ENCODE measurements around the gene ARHGEF5. TPM values are rescaled to one million over a fixed set of nuclear protein-coding genes. Genes with fewer than 3 reads are reported as not detected.

Gene ARHGEF5
- polyA plus RNA-seq, 1 of the 3 experiments (the other 2 are of a cell fraction): 0.07 TPM

DNA sequence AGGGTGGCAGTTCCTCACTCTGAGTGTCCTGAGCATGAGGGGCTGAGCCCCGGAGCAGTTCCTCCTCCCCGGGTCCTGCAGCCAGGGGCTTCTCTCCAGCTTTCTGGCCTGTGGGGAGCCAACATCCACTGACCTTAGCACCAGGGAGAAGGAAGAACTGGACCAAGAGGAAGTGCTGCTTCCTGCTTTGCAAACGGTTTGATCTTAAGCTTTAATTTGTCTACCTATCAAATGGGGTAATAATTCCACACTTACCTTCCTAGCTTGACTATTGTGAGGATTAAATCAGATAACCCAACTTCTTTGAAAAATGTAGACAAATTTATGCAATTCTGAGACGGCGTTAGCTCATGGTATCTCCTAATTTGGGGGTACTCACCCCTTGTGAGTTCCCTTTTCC lies 46.3 kb downstream of the ARHGEF5 start:
- Histone ChIP-seq H3K9ac (no peak overlapping the region), H3K9me3 (no peaks in the 10 kb centered on the region), H3K27ac (ENCODE audit: low read depth in 2 of 2, low read length in 1 of 2) (no peak overlapping the region), H3K79me2 (ENCODE audit: insufficient read depth) (no peaks in the 10 kb centered on the region), H3K4me2 (no peak overlapping the region), H3K4me1 (ENCODE audit: control insufficient read depth in 1 of 2, insufficient read depth in 2 of 2, low read depth in 1 of 2, low read length in 1 of 2) (no peaks in the 10 kb centered on the region), H4K20me1 (ENCODE audit: insufficient read depth) (no peaks in the 10 kb centered on the region), H2AFZ (ENCODE audit: low read depth) (no peak overlapping the region), H3K27me3 (ENCODE audit: insufficient read depth) (peaks cover 67% of the 10 kb centered on the region; the same call in 1 of the 2 replicates), H3K9me2 (no peaks in the 10 kb centered on the region), H3K4me3 (ENCODE audit: low read depth in 2 of 2, low read length in 1 of 2) (no peak overlapping the region), H3F3A (replicated peaks; ENCODE audit: insufficient read depth) (no peaks in the 10 kb centered on the region), H3K36me3 (replicated peaks in 1 of 2; ENCODE audit: control insufficient read depth in 1 of 2, insufficient read depth in 2 of 2, low read length in 1 of 2) (no peaks in the 10 kb centered on the region)
- 9% methylated on average over 5 of the region's 5 CpGs for WGBS (ENCODE audit: low lambda C conversion rate)
- POLR2A ChIA-PET: no interaction called here
- no peak for DNase-seq
- no peak for TF ChIP-seq SMC3 (IDR thresholded peaks at IDR 0.05; ENCODE audit: low read depth, low read length)
- CTCF ChIA-PET: interaction anchor here (4.8 kb wide), 1 partner anchor 9 kb away, joined by 36 read pairs; no protein-coding TSS in a partner anchor

GRCh38 chr7:144403102-144403501 lies 47.9 kb downstream of the ARHGEF5 start:
- H3F3A ChIP-seq (replicated peaks; ENCODE audit: insufficient read depth): no peaks in the 10 kb centered on the region
- no peak for DNase-seq
- no peak overlapping the region for H3K4me2 ChIP-seq
- WGBS (ENCODE audit: low lambda C conversion rate): 50% methylated on average over 8 of the region's 11 CpGs
- peaks cover 62% of the 10 kb centered on the region; the same call in 1 of the 2 replicates for H3K27me3 ChIP-seq (ENCODE audit: insufficient read depth)
- H3K4me3 ChIP-seq (ENCODE audit: low read depth in 2 of 2, low read length in 1 of 2): no peak overlapping the region
- H3K9ac ChIP-seq: no peak overlapping the region
- H3K4me1 ChIP-seq (ENCODE audit: control insufficient read depth in 1 of 2, insufficient read depth in 2 of 2, low read depth in 1 of 2, low read length in 1 of 2): no peaks in the 10 kb centered on the region
- TF ChIP-seq GATA2 (CRISPR knock-in tag; IDR thresholded peaks at IDR 0.05) (no peak), POLR2AphosphoS5 (IDR thresholded peaks at IDR 0.05; ENCODE audit: low read depth, low read length) (no peak)
- POLR2A ChIA-PET: no interaction called here
- H4K20me1 ChIP-seq (ENCODE audit: insufficient read depth): no peaks in the 10 kb centered on the region
- no peaks in the 10 kb centered on the region for H3K9me2 ChIP-seq
- H3K79me2 ChIP-seq (ENCODE audit: insufficient read depth): no peaks in the 10 kb centered on the region
- no peak overlapping the region for H3K27ac ChIP-seq (ENCODE audit: low read depth in 2 of 2, low read length in 1 of 2)
- no peaks in the 10 kb centered on the region for H3K36me3 ChIP-seq (replicated peaks in 1 of 2; ENCODE audit: control insufficient read depth in 1 of 2, insufficient read depth in 2 of 2, low read length in 1 of 2)
- H2AFZ ChIP-seq (ENCODE audit: low read depth): no peak overlapping the region
- CTCF ChIA-PET: interaction anchor here (0.7 to 4.8 kb wide), 2 partner anchors 11 to 1623 kb away, joined by 3 to 36 read pairs; no protein-coding TSS in a partner anchor
- no peaks in the 10 kb centered on the region for H3K9me3 ChIP-seq

DNA sequence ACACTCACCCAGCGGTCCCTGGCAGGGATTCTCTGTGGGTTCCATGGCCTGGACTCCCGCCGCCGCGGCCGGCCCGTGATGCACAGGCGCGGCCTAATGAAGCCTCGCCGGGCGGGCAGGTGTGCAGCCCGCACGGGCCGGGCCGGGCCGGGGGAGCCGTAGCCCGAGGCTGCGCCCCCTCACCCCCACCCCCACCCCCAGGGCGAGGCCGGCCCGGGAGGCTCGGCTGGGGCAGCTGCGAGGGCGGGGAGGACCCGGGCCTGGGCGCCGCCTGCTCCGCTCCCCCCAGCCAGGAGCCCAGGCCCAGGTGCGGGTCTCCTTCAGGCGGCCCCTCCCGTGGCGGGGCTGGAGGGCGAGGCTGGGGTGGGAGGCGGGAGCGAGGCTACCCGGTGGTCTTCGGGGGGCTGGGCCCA lies 48.5 kb downstream of the ARHGEF5 start, which contains the start of gene NOBOX:
Gene NOBOX (minus strand): TSS at position 45 of the 413 bp plus-strand sequence.
- POLR2A ChIA-PET: no interaction called here
- no peak within 1 kb of the TSS for H3K9ac ChIP-seq
- H3K79me2 ChIP-seq (ENCODE audit: insufficient read depth): no peaks in the 10 kb centered on the region
- no peak within 1 kb of the TSS for H3K27ac ChIP-seq (ENCODE audit: low read depth in 2 of 2, low read length in 1 of 2)
- no peak within 1 kb of the TSS for H2AFZ ChIP-seq (ENCODE audit: low read depth)
- H3K4me1 ChIP-seq (ENCODE audit: control insufficient read depth in 1 of 2, insufficient read depth in 2 of 2, low read depth in 1 of 2, low read length in 1 of 2): no peaks in the 10 kb centered on the region
- H3K9me2 ChIP-seq: no peaks in the 10 kb centered on the region
- no peak within 1 kb of the TSS for H3K4me3 ChIP-seq (ENCODE audit: low read depth in 2 of 2, low read length in 1 of 2)
- no peak for TF ChIP-seq ELF1 (IDR thresholded peaks at IDR 0.05)
- TF ChIP-seq TEAD4 (IDR thresholded peaks at IDR 0.05; ENCODE audit: borderline replicate concordance, insufficient read depth): no peak
- TF ChIP-seq POLR2AphosphoS5 (IDR thresholded peaks at IDR 0.05; ENCODE audit: low read depth, low read length): no peak
- TF ChIP-seq, protein P1, sequence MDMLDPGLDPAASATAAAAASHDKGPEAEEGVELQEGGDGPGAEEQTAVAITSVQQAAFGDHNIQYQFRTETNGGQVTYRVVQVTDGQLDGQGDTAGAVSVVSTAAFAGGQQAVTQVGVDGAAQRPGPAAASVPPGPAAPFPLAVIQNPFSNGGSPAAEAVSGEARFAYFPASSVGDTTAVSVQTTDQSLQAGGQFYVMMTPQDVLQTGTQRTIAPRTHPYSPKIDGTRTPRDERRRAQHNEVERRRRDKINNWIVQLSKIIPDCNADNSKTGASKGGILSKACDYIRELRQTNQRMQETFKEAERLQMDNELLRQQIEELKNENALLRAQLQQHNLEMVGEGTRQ (IDR thresholded peaks at IDR 0.05; ENCODE audit: borderline replicate concordance, low read depth, low read length): no peak
- TF ChIP-seq RAD21 (IDR thresholded peaks at IDR 0.05; ENCODE audit: low read length): no peak
- TF ChIP-seq CHD2 (IDR thresholded peaks at IDR 0.05; ENCODE audit: low read length, partially characterized antibody): no peak
- TF ChIP-seq GATA2 (CRISPR knock-in tag; IDR thresholded peaks at IDR 0.05): no peak
- no peak for TF ChIP-seq USF1 (IDR thresholded peaks at IDR 0.05; ENCODE audit: borderline replicate concordance, low read depth)
- TF ChIP-seq MAX (IDR thresholded peaks at IDR 0.05; ENCODE audit: low read depth): no peak
- TF ChIP-seq TAF1 (IDR thresholded peaks at IDR 0.05; ENCODE audit: borderline replicate concordance, low read depth, low read length): no peak
- no peak for TF ChIP-seq MEF2A (IDR thresholded peaks at IDR 0.05; ENCODE audit: borderline replicate concordance, low read depth)
- no peak for TF ChIP-seq FOXM1 (IDR thresholded peaks at IDR 0.05; ENCODE audit: low read depth)
- no peak for TF ChIP-seq NFIC (IDR thresholded peaks at IDR 0.05; ENCODE audit: borderline replicate concordance)
- no peak for TF ChIP-seq EP300 (IDR thresholded peaks at IDR 0.05; ENCODE audit: borderline replicate concordance in 1 of 2, low read depth in 1 of 2, low read length in 1 of 2)
- no peak for TF ChIP-seq GABPA (IDR thresholded peaks at IDR 0.05; ENCODE audit: low read depth)
- TF ChIP-seq MXI1 (IDR thresholded peaks at IDR 0.05; ENCODE audit: low read depth, low read length): no peak
- TF ChIP-seq PBX3 (IDR thresholded peaks at IDR 0.05): no peak
- TF ChIP-seq SMC3 (IDR thresholded peaks at IDR 0.05; ENCODE audit: low read depth, low read length): no peak
- DNase-seq: no peak
- CTCF ChIA-PET: interaction anchor here (4.8 kb wide), 1 partner anchor 11 kb away, joined by 36 read pairs; no protein-coding TSS in a partner anchor
- H3K9me3 ChIP-seq: no peaks in the 10 kb centered on the region
- peaks cover 62% of the 10 kb centered on the region; the same call in 1 of the 2 replicates for H3K27me3 ChIP-seq (ENCODE audit: insufficient read depth)
- 30% methylated on average over 13 of the region's 39 CpGs for WGBS (ENCODE audit: low lambda C conversion rate)
- no peak within 1 kb of the TSS for H3K4me2 ChIP-seq
- no peaks in the 10 kb centered on the region for H3F3A ChIP-seq (replicated peaks; ENCODE audit: insufficient read depth)
- no peaks in the 10 kb centered on the region for H3K36me3 ChIP-seq (replicated peaks in 1 of 2; ENCODE audit: control insufficient read depth in 1 of 2, insufficient read depth in 2 of 2, low read length in 1 of 2)
- no peaks in the 10 kb centered on the region for H4K20me1 ChIP-seq (ENCODE audit: insufficient read depth)
